HG03565 (cell line): Measurements from ENCODE around the gene CGAS.
A peak's percentile ranks its signal among the peaks of the same experiment; 100 is the strongest.
"Not testable (repeated sequence)": the region's sequence is repeated elsewhere in the genome, so short reads cannot be mapped to it uniquely, and the experiment has no call there.

ENCODE experiments used
- ATAC-seq: cut with Tn5 transposase; IDR thresholded peaks from one replicate; pipeline ENCODE4 v1.9.1; 2021; ENCODE audit warnings: mild to moderate bottlenecking, moderate library complexity; ENCODE audit not compliant: unreplicated experiment

CGAS gene

GRCh38 chr6:73452107-73452461, at the start of gene CGAS:
TSS of gene CGAS (minus strand) at chr6:73452297. CDS start at chr6:73452181, 116 bp downstream.
- peak; percentile 73 for ATAC-seq

- ATAC-seq: no peak
Measured at GRCh38 chr6:73497915-73498314, 45.8 kb upstream of the CGAS start.

GRCh38 chr6:73491377-73491776, 39.3 kb upstream of the CGAS start:
- ATAC-seq: no peak

- no peak for ATAC-seq
Measured at GRCh38 chr6:73487473-73487872, 35.4 kb upstream of the CGAS start.

- no peak for ATAC-seq
Measured at GRCh38 chr6:73484438-73484837, 32.3 kb upstream of the CGAS start.

- no peak for ATAC-seq
Measured at GRCh38 chr6:73481969-73482368, 29.9 kb upstream of the CGAS start.

GRCh38 chr6:73477407-73477806, 25.3 kb upstream of the CGAS start:
- ATAC-seq: no peak

- ATAC-seq: no peak
Measured at GRCh38 chr6:73476723-73477122, 24.6 kb upstream of the CGAS start.

- ATAC-seq: peak; percentile 98
Measured at GRCh38 chr6:73471686-73472290, 19.7 kb upstream of the CGAS start.

GRCh38 chr6:73461537-73462350, 9.6 kb upstream of the CGAS start, which contains the start of gene MTO1:
TSS of gene MTO1 (plus strand) at chr6:73461737. CDS start at chr6:73461855, 118 bp downstream.
- ATAC-seq: peak; percentile 92

- ATAC-seq: no peak
Measured at GRCh38 chr6:73460056-73460455, 8.0 kb upstream of the CGAS start.

- ATAC-seq: not testable (repeated sequence)
Measured at GRCh38 chr6:73459474-73459873, 7.4 kb upstream of the CGAS start.

GRCh38 chr6:73455865-73456629, 4.0 kb upstream of the CGAS start:
- no peak for ATAC-seq

GRCh38 chr6:73451223-73452106, 632 bp downstream of the CGAS start:
- peak; percentile 34 for ATAC-seq

- no peak for ATAC-seq
Measured at GRCh38 chr6:73443555-73443954, 8.5 kb downstream of the CGAS start.

GRCh38 chr6:73435236-73435635, 16.9 kb downstream of the CGAS start:
- ATAC-seq: no peak

- no peak for ATAC-seq
Measured at GRCh38 chr6:73421534-73421933, 30.6 kb downstream of the CGAS start.

- ATAC-seq: no peak
Measured at GRCh38 chr6:73418081-73418741, 33.9 kb downstream of the CGAS start.

GRCh38 chr6:73413102-73413501, 39.0 kb downstream of the CGAS start:
- ATAC-seq: no peak

- no peak for ATAC-seq
Measured at GRCh38 chr6:73409395-73409794, 42.7 kb downstream of the CGAS start.
